Neural progenitor cell (in vitro differentiated cells): Measurements from ENCODE around the gene AKAP6.

Experiments used
- EZH2 ChIP-seq: fragments of 200-600 bp; sonication (generic); IDR thresholded peaks from 2 replicates; pipeline ENCODE4 v1.6.1; 2017; ENCODE audit warnings: antibody characterized with exemption, mild to moderate bottlenecking, moderate library complexity
- EZH2phosphoT487 ChIP-seq: fragments of 200-600 bp; sonication (generic); IDR thresholded peaks from 2 replicates; pipeline ENCODE4 v1.6.1; 2017; ENCODE audit warnings: antibody characterized with exemption
- TF ChIP-seq, protein P1 (sequence below): fragments of 200-600 bp; sonication (generic); IDR thresholded peaks from 2 replicates; pipeline ENCODE4 v1.5.1; 2017; ENCODE audit warnings: antibody characterized with exemption, mild to moderate bottlenecking

DNA sequence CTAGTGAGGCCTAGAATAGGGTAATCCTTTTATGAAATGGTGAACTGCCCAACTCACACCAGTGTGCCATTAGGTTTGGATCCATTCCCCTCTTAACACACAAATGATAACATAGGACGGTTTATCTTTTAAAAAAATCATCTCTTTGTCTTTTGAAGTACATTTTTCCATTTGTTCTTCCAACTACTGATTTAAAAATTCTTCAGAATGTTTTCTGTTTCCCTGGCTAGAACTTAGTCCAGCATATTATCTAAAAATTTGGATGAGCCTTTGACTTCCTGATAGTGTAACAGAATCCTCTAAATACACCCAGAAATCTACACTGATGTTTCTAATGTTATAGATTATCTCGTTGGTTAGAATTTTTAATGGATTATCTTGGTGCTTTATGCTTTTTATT lies 359.8 kb downstream of the AKAP6 start:
- TF ChIP-seq, protein P1, sequence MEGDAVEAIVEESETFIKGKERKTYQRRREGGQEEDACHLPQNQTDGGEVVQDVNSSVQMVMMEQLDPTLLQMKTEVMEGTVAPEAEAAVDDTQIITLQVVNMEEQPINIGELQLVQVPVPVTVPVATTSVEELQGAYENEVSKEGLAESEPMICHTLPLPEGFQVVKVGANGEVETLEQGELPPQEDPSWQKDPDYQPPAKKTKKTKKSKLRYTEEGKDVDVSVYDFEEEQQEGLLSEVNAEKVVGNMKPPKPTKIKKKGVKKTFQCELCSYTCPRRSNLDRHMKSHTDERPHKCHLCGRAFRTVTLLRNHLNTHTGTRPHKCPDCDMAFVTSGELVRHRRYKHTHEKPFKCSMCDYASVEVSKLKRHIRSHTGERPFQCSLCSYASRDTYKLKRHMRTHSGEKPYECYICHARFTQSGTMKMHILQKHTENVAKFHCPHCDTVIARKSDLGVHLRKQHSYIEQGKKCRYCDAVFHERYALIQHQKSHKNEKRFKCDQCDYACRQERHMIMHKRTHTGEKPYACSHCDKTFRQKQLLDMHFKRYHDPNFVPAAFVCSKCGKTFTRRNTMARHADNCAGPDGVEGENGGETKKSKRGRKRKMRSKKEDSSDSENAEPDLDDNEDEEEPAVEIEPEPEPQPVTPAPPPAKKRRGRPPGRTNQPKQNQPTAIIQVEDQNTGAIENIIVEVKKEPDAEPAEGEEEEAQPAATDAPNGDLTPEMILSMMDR: no peak
- TF ChIP-seq EZH2 (no peak), EZH2phosphoT487 (no peak)
